NK-92 (cell line): ENCODE data around the gene C5orf47.

ENCODE experiments used
- DNase-seq: peaks from one replicate; lab custom pipeline; 2025; ENCODE audit not compliant: unreplicated experiment; lab: John Stamatoyannopoulos, UW

C5orf47 gene

GRCh38 chr5:174022384-174023095, 33.6 kb downstream of the C5orf47 start:
- no peak for DNase-seq

- no peak for DNase-seq
These were observed 41.3 kb downstream of the C5orf47 start for GRCh38 chr5:174030286-174030685.

GRCh38 chr5:174044466-174045254, 55.7 kb downstream of the C5orf47 start:
- no peak for DNase-seq

GRCh38 chr5:174045470-174046025, 56.6 kb downstream of the C5orf47 start, which contains the start of gene NSG2:
Gene NSG2, plus strand, starts transcription at chr5:174045706. Its CDS starts 1,050 bp downstream, at chr5:174046756.
- DNase-seq, result no peak

GRCh38 chr5:174046558-174046957, 57.6 kb downstream of the C5orf47 start:
- DNase-seq, result no peak

- DNase-seq, result no peak
These were observed 58.6 kb downstream of the C5orf47 start for GRCh38 chr5:174047472-174048099.

GRCh38 chr5:174052636-174053035, 63.7 kb downstream of the C5orf47 start:
- no peak for DNase-seq

GRCh38 chr5:174053905-174054304, 64.9 kb downstream of the C5orf47 start:
- DNase-seq, result no peak
